KG1 (cell line): ENCODE data around the gene RPS6KB2.
A peak's percentile ranks its signal among the peaks of the same experiment; 100 is the strongest.

Experiments used
- DNase-seq: peaks from one replicate; lab custom pipeline; 2025; lab: John Stamatoyannopoulos, UW

Gene RPS6KB2

DNA sequence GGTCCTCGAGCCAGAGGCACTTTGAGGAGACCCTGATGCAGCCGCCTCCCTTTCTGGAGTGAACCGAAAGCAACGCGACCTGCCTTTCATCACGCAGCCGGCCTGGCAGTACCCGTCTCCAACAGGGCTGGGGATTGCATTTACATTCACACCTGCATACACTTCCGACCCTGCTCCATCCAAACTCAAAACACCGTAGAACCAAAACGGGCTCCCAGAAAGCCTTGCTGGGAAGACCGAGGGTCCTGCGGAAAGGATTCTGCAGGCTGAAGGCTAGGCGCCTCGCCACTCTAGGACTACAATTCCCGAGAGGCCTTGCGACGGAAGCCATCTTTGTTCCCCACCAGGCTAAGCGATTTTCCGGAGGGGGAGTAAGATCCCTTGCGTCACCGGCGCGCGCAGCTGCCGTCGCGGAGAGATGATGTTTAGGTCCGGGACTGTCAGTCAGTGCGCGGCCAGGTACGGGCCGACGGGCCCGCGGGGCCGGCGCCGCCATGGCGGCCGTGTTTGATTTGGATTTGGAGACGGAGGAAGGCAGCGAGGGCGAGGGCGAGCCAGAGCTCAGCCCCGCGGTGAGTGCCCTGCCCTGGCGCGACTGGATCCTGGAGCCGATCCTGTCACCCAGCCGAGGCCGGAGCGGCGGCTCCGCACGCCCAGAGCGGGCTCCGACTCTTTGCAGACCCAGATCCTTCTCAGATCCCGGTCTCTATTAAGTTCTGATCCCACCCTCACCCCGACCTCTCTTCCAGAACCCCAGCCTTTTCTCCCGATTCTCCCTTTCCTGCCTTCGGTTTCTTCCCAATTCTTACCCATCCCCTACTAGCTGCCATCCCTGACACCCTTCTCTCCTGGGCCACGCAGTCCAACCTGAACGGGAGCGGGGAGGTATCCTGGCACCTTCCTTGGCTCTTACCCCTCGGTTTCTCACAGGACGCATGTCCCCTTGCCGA is at the start of gene RPS6KB2:
RPS6KB2 (plus strand) TSS at position 443 of the 950 bp plus-strand sequence; CDS start at position 495, 52 bp downstream.
- peak; percentile 99 for DNase-seq

DNA sequence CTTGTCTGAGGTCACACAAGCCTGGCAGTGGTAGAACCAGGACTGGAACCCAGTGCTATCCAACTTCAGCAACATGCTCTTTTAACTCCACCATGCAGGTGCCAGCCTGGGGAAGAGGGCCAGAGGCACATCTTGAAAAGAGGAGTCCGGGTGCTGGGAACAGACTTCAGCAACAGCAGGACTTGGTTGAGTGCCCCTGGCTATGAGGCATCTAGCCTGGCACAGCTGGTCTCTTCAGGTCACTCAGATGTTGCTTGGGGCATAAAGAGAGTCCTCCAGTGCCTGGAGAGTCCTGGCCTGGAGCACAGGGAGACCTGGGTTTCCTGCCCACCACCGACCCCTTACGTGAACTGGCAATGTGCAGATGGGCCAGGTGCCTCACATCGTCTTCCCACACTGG is 49.8 kb upstream of the RPS6KB2 start:
- no peak for DNase-seq

DNA sequence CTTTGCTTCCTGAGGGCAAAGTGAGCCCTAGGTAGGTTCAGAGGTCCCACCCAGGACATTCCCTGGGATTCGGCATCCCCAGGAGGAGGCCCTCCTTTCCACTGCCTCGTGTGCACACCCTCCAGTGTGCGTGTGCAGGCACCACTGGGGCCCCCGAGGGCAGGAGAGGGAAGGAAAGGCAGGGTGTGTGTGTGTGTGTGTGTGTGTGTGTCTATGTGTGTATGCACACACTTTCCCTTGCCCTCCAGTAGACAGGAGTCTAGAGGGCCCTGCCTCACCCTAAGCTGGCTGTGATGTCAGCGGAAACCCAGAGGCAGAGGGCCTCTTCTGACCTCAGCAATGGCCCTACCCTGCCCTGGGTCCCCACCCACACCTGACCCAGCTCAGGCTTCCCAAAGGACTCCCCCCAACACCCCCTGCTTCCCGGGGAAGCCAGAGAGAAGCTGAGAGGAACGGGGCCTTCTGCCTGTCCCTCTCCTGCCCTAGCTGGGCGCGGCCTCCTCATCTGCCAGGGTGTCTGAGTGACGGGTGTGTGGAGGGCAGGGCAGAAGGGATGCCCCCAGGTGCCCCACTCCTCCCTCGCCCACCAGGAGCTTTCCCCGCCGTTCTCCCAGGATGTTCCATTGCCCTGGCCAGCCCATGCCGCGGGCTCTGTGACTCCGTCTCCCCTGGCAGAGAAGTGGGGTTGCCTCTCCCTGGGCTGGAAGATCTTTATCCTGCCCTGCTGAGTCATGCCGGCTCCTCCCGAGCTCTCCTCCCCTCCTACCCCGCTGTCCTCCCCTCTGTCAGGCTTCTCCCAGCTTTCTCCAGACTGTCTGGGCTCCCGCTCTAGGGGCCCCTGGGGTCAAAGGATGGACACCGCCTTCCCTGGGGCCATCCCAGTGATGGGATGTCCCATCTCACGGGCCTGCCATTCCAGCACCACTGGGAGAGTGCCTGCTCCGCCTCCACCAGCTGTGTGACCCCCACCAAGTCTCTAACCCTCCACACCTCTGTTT is 48.9 kb upstream of the RPS6KB2 start:
- DNase-seq = no peak

DNA sequence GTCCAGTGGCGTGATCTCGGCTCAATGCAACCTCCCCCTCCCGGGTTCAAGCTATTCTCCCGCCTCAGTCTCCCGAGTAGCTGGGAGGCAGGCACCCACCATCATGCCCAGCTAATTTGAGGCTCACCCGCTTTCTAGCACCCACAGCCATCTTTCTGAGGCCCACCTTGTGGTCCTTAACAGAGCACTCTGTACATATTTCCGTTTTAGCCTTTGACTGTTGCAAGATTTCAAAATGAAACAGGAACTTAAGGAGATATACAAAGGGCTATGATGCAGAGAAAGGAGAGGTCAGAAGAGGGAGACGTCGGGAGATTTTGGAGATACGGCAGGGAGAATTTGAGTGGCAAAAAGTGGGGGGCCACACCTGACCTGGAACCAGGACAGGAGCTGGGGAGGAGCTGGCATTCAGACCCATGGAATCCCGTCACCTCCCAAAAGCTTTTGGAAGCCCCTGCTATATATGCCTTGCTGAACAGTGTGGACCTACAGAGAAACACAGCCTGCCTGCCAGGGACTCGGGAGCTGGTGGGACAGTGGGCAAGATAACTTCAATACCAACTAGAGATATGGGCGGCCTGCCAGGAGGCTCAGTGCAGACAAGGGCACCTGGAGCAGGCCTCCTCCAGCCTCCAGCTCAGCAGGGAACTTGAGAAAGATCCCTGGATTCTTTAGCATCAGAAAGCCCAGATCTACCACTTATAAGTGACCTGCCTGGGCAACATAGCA is 46.9 kb upstream of the RPS6KB2 start:
- no peak for DNase-seq

DNA sequence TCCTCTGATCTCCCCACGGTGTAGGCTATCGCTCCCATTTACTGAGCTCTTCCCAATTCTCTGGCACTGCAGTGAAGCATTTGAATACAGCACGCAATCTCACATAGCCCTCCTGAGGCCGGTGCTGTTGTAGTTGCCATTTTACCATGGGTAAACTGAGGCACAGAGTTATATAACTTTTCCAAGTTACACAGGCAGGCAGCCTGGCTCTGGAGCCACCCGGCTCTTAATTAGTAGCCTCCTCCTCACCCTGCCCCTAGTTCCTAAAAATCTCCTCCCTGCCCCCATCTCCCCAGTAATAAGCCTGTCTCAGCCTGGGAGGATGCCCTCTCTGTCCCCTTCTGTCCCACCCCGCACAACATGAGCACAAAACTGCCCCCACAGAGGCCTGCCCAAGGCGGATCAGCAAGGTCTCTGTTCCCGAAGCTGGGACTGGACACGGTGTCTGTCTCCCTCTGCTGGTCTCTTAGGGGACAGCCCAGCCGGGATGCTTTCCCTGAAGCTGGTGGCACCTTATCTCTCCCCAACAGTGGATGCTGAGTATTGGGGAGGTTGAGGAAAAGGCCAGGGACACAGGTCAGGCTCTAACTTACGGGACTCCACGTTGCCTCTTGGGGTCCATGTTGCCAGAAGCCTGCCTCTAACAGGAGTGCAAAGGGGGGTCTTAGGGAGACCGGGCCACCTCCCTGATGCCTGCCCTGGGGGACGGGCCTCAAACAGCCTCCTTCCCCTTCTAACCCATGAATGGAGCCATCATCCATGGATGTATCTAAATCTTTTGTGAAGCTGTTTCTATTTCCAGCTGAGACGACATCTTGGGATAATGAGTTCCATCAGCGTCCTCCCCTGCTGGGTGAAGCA is 45.8 kb upstream of the RPS6KB2 start:
- DNase-seq = peak; percentile 87

DNA sequence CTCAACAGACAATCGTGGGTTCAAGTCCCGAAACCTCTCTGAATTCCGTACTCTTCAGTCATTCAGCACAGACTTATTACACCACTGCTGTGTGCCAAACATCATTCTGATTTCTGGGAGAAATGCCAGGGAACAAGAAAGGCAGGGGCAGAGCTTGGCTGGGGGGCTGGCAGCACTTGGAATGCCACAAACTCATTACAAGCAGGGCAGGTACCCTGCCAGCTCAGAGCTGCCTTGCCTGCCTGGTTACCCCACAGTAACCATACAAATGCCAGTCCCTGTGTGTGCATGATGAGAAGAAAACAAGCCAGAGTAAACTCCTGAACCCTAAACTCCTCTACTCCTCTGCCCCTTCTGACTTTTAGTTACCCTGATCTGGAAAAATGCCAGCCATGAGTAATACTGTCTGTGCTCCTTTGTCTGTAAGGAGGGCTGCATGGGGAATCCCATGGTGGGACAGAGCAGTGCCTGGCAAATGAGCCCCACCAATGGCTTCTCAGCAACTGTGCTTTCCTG is 43.4 kb upstream of the RPS6KB2 start:
- DNase-seq = no peak

DNA sequence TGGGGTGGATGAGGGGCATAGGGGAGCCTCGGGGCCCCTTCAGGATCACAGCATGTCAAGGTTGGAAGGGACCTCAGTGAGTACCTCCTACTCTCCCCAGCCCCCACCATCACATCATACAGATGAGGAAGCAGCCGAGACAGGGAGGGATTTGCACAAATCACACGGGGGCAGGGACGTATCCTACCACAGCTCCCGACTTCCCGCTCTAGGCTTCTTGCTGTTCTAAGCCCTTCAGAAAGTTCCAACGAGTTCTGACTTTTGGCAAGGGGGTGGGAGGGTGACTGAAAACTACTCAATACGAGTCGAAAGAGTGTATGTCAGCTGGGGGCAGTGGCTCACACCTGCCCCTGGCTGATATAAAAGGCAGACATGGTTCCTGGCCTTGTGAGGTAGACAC is 41.2 kb upstream of the RPS6KB2 start:
- DNase-seq = no peak

DNA sequence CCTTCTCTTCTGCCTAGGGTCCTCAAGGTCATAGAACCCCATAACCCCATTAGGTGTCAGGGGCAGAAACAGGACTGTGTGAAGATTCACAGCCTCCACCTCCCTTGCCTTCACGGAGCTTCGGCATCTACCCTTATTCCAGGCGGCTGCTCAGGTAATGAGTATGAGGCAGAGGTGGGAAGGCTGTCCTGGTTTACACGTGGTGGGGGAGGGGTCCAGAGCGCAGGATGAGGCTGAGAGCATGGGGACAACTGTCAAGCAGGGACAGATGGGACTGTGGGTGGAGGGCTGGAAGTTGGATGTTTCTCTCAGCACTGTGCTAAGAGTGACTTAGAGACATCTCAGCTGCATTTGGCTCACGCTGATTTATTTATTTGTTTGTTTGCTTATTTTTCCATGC is 40.8 kb upstream of the RPS6KB2 start:
- no peak for DNase-seq

DNA sequence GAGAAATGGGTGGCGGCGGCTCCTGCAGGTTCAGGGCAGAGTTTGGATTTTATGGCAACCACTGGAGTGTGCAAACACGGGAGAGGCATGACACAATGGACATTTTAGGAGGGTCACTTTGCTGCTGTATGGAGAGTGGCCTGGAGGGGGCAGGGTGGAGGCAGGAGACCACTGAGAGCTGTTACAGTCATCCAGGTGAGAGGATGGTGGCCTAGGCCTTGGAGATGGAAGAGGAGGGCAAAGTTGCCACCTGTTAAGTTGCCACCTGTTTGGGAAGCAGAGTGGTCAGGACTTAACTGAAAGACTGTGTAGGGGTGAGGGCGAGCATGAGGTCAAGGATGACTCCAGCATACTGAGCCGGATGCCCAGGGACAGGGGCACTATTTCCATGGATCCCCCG is 38.8 kb upstream of the RPS6KB2 start:
- no peak for DNase-seq

DNA sequence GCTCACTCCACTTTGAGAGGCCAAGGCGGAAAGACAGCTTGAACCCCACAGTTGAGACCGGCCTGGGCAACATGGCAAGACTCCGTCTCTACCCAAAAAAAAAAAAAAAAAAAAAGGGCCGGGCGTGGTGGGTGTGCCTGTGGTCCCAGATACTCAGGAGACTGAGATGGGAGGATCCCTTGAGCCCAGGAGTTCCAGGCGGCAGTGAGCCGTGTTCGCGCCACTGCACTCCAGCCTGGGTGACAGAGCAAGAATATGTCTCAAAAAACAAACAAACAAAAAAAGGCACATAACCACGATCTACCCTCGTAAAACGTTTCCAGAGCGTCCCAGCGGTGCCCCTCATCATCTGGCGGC is 37.4 kb upstream of the RPS6KB2 start:
- no peak for DNase-seq

DNA sequence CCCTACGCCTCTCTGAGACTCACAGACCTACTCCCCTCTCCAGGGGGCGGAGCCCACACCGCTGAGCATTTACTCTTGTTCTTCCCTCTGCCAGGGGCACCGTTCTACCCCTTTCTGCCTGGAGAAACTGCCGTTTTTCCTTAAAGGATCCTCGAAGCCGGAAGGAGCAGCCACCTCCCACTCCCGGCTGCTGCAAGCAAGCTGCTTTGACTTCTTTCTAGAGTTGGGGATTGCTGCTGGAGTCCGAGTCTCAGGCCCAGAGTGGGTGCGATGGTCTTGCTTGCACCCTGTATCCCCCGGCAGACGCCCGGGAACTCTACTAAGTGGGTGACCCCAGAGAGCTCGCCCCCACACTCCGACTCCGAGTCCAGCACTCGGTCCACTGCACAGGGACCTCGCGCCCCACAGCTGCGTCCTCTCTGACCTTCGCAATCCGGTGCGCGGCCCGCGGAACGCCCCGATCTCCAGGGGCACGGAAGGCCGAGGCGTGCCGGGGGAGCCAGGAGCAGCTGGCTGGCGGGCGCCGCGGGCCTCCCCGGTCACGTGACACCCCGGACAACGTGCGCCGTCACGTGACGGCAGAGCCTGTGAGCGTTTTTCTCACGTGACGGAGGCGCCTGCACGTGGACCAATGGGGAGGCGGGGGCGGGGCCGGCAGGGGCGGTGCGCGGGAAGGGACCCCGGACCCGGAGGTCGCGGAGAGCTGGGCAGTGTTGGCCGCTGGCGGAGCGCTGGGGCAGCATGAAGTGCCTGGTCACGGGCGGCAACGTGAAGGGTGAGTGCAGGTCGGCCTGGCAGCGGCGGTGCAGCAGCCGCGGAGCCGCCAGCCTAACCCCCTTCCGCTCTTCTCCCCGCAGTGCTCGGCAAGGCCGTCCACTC is 36.8 kb upstream of the RPS6KB2 start, which contains the start of gene RAD9A:
RAD9A (plus strand) TSS at position 683 of the 879 bp plus-strand sequence; CDS start at position 742, 59 bp downstream.
- DNase-seq = peak; percentile 97

DNA sequence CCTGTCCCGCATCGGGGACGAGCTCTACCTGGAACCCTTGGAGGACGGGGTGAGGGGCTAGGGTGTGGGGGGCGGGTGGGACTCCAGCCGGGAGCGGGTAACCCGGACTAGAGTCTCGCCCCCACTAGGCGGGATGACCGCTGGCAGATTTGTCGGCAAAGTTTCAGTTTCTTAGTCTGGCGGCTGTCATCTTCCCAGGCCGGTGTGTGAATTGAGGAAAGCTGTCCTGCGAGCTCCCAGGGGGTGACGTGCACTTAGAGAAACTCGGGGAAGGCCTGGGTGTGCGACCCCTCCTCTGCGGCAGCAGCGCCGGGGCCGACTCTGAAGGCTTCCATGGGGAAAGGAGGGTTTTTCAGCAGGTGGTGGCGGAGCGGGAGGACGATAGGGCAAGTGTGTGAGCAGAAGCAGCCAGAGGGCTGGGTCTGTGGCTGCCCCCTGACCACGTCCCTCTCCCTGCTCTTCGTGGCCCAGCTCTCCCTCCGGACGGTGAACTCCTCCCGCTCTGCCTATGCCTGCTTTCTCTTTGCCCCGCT is 36.0 kb upstream of the RPS6KB2 start:
- no peak for DNase-seq

DNA sequence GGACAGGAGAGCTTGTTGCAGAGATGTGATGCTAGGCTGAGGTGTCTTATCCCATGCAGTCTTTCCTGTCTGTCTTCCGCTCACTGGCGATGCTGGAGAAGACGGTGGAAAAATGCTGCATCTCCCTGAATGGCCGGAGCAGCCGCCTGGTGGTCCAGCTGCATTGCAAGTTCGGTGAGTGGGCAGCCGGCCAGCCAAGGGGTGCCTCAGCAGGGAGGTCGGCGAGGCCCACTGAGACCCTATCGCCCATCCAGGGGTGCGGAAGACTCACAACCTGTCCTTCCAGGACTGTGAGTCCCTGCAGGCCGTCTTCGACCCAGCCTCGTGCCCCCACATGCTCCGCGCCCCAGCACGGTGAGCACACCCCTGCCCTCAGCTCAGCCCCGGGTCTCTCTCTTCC is 34.9 kb upstream of the RPS6KB2 start:
- DNase-seq = no peak

DNA sequence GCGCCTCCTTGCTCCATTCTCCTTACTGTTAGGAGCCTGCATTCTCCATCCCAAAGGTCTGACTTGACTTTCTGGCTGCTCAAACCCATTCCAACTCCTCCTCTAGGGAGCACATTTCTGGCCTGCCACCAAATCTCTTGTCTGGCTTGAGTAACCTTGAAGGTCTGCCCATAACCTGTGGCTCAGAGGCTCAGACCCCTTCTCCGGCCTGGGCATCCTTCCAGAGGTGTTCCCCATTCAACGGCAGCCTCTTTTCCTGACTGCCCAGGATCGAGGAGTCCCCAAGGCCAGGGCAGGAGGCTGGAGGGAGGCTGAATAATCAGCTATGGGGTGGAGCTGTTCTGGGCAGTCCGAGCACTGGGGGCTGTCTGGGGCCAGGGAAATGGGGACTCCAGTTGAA is 34.3 kb upstream of the RPS6KB2 start:
- DNase-seq = no peak

DNA sequence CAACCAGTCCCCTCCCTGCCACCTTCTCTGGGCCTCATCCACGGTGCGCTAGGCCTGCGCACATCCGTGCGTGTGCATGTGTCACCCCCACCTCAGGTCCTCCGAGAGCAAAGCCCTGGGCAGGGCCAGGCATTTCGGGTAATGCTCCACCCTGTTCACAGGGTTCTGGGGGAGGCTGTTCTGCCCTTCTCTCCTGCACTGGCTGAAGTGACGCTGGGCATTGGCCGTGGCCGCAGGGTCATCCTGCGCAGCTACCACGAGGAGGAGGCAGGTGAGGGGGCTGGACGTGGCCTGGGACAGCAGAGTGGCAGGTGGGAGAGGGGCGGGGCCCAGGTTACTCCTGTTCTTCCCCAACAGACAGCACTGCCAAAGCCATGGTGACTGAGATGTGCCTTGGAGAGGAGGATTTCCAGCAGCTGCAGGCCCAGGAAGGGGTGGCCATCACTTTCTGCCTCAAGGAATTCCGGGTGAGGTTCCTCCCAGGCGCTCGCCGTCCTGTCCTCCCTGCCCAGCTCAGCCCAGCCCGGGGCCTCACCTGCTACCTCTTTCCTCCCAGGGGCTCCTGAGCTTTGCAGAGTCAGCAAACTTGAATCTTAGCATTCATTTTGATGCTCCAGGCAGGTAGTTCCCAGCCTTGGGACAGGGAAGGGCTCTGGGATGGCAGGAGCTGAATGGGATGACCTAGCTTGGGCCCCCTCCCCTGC is 32.6 kb upstream of the RPS6KB2 start:
- DNase-seq = no peak

DNA sequence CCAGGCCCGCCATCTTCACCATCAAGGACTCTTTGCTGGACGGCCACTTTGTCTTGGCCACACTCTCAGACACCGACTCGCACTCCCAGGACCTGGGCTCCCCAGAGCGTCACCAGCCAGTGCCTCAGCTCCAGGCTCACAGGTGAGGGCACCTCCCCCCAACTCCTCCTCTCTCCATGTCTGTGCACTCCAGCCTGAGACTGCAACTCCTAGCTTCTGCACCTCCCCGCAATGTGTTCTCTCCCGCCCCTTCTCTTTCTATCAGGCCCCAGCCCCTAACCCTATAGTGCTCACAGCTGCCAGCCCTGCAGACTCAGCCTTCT is 32.1 kb upstream of the RPS6KB2 start:
- no peak for DNase-seq

DNA sequence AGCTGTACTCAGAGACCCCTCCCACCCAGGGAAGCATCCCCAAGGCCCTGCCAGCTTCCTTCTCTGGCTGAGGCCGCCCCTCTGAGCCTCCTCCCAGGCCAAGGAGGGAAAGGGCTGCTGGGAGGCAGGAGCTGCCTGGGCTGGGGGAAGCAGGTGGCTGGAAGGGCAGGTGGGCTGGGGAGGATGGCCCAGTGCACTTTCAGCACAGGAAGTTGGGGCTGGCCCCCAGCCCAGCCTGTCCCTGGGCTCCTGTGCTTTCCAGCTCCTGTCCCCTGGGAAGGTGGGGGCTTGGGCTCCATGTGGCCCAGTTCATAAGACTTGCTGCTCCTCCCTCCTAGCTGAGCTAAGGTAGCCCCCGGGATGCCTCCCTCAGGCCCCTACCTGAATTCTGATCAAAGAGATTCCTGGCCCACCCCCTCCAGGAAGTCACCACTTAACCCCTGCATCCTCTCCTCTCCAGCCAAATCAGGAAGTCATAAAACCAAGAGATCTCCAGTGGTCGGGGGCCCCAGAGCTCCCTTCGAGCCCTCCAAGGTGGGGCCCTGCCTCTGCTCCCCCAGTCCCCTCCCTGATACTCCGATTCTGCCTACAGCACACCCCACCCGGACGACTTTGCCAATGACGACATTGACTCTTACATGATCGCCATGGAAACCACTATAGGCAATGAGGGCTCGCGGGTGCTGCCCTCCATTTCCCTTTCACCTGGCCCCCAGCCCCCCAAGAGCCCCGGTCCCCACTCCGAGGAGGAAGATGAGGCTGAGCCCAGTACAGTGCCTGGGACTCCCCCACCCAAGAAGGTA is 31.5 kb upstream of the RPS6KB2 start:
- no peak for DNase-seq

DNA sequence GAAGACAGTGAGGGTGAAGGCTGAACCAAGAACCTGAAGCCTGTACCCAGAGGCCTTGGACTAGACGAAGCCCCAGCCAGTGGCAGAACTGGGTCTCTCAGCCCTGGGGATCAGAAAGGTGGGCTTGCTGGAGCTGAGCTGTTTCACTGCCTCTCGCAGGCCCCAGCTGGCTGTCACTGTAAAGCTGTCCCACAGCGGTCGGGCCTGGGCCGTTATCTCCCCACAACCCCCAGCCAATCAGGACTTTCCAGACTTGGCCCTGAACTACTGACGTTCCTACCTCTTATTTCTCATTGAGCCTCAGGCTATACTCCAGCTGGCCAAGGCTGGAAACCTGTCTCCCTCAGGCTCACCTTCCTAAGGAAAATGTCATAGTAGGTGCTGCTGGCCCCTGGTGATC is 30.8 kb upstream of the RPS6KB2 start:
- no peak for DNase-seq
